Measurements from ENCODE around the gene XRN1. TPM values are rescaled to one million over a fixed set of nuclear protein-coding genes. Genes with fewer than 3 reads are reported as not detected.
"Not testable (repeated sequence)": the region's sequence is repeated elsewhere in the genome, so short reads cannot be mapped to it uniquely, and the experiment has no call there.

The XRN1 gene
- total and polyA plus RNA-seq, 5 donors: 4.6 to 27.5 (median 22.6) TPM

DNA sequence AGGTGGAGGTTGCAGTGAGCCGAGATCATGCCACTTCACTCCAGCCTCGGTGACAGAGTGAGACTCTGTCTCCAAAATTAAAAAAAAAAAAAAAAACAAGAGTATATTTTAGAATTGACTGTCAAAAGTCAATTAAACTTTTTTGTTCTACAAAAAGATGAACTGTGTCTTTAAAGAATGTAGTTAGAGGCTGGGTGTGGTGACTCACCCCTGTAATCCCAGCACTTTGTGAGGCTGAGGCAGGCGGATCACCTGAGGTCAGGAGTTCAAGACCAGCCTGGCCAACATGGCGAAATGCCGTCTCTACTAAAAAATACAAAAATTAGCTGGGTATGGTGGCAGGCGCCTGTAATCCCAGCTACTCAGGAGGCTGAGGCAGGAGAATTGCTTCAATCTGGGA, 78.3 kb downstream of the XRN1 start:
- H3K4me1 ChIP-seq (ENCODE audit: control insufficient read depth, insufficient read depth, low read length); H3K27ac ChIP-seq (ENCODE audit: low read length); H3K27me3 ChIP-seq (ENCODE audit: control insufficient read depth, insufficient read depth); H3K4me3 ChIP-seq (ENCODE audit: low read length); ATAC-seq; intact Hi-C loops (cut with DNase I); H3K9me3 ChIP-seq (ENCODE audit: control insufficient read depth, low read length); DNase-seq: not testable (repeated sequence)
- WGBS: 95% methylated on average over 6 of the region's 6 CpGs

DNA sequence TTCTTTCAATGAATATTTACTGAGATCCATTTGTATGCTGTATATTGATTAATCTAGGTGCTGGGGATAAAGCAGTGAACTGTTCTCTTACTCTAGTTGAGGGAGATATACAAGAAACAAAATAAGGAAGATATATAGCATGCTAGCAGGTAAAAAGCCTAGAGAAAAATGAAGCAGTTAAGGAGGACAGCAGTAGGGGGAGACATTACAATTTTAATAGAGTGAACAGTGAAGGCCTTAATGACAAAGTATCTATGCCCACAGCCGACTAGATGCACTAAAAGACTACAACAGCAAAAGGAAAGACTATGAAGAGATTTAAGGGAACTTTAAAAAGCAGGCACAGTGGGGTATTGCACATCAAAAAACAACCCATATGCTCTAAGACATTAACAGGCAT, 81.4 kb downstream of the XRN1 start:
- no peak for DNase-seq
- intact Hi-C loops (cut with DNase I): no loop called here
- ATAC-seq: no peak

DNA sequence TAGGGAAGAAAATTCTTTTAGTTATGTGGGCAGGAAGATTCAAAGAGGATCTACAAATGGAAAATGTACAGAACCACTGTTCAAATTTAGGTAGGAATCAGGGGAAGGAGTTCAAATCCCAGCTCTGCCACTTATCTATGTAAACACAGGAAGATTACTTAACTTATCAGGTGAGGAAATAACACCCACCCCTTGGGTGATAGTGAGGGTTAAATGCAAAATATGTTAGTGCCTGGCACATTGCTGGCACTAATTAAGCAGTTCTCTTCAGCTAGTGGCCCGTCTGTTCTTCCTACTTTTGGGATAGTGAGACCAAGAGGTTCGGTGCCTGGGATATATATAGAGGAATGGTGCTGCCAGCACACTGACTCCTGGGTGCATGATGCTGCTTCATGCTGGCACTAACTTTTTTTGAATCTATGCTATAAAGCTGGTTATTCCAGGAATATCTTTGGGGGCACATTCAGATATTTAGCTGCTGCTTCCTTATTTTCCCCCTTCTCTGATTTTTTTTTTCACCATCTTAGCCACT, 83.8 kb downstream of the XRN1 start:
- Histone ChIP-seq H3K4me1 (ENCODE audit: control insufficient read depth, insufficient read depth, low read length) (no peaks in the 10 kb centered on the region), H3K4me3 (ENCODE audit: low read length) (no peak overlapping the region), H3K27ac (ENCODE audit: low read length) (no peak overlapping the region), H3K27me3 (ENCODE audit: control insufficient read depth, insufficient read depth) (no peaks in the 10 kb centered on the region), H3K9me3 (ENCODE audit: control insufficient read depth, low read length) (no peaks in the 10 kb centered on the region)
- DNase-seq (no peak), ATAC-seq (no peak)
- intact Hi-C loops (cut with DNase I): no loop called here
- WGBS: 66% methylated on average over 2 of the region's 2 CpGs

More for the DNA sequence above, 81.4 kb downstream of the XRN1 start:
- Histone ChIP-seq H3K9me3 (ENCODE audit: control insufficient read depth, low read length) (no peaks in the 10 kb centered on the region), H3K27ac (ENCODE audit: low read length) (no peak overlapping the region), H3K27me3 (ENCODE audit: control insufficient read depth, insufficient read depth) (no peaks in the 10 kb centered on the region), H3K4me1 (ENCODE audit: control insufficient read depth, insufficient read depth, low read length) (no peaks in the 10 kb centered on the region), H3K4me3 (ENCODE audit: low read length) (no peak overlapping the region)
- WGBS: 75% methylated on average over 1 of the region's 1 CpG

DNA sequence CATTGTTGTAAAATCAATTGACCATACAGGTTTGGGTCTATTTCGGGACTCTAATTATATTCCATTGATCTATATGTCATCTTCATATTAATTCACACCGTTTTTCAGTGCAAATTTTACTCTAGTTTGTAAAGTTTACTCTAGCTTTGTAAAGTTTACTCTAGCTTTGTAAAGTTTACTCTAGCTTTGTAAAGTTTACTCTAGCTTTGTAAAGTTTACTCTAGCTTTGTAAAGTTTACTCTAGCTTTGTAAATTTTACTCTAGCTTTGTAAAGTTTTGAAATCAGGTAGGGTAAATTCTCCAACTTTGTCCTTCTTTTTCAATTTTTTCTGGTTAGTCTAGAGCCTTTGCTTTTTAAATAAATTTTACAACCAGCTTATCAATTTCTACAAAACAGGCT, 84.4 kb downstream of the XRN1 start:
- WGBS: 96% methylated on average over 2 of the region's 2 CpGs
- H3K27ac ChIP-seq (ENCODE audit: low read length); H3K4me3 ChIP-seq (ENCODE audit: low read length); H3K27me3 ChIP-seq (ENCODE audit: control insufficient read depth, insufficient read depth); ATAC-seq; DNase-seq; H3K4me1 ChIP-seq (ENCODE audit: control insufficient read depth, insufficient read depth, low read length); H3K9me3 ChIP-seq (ENCODE audit: control insufficient read depth, low read length); intact Hi-C loops (cut with DNase I): not testable (repeated sequence)

DNA sequence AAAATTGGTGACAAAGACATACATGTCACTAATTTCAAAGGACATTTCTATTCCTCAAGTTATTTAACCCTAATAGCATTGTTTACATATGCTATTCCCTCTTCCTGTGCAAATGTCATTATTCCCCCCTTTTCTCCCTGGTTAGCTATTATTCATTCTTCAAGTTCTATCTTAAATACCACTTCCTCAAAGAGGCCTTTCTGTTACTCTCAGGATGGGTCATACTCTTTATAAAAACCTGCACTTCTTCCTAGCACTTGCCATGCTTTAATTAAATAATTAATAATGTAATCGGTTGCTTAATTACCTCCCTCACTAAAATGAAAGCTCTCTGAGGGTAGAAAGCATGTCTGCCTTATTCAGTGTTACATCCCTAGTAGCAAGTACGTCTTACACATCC, 88.5 kb downstream of the XRN1 start:
- Histone ChIP-seq H3K27ac (ENCODE audit: low read length) (no peak overlapping the region), H3K4me1 (ENCODE audit: control insufficient read depth, insufficient read depth, low read length) (no peaks in the 10 kb centered on the region), H3K4me3 (ENCODE audit: low read length) (no peak overlapping the region), H3K27me3 (ENCODE audit: control insufficient read depth, insufficient read depth) (no peaks in the 10 kb centered on the region), H3K9me3 (ENCODE audit: control insufficient read depth, low read length) (no peaks in the 10 kb centered on the region)
- no peak for DNase-seq
- ATAC-seq: no peak
- intact Hi-C loops (cut with DNase I): no loop called here
- WGBS: 96% methylated on average over 2 of the region's 2 CpGs

DNA sequence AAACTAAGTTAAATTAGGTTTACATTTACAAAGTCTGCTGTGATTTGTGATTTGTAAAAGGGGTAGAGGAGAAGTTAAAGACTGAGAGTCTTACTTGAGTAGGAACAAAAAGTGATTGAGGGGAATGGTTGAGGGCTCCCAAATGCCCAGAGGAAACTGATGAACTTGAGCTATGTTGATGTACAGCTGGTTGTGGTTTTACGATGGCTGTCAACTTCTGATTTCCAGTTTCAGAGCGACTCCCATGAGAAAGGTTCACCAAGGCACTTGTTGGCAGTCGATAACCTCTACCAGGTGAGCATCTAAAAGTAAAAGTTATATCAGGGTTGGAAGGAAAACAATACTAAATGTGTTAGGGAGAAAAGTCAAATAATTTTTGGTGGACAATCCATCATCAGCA, 91.0 kb downstream of the XRN1 start:
- Histone ChIP-seq H3K4me3 (ENCODE audit: low read length) (no peak overlapping the region), H3K27me3 (ENCODE audit: control insufficient read depth, insufficient read depth) (no peaks in the 10 kb centered on the region), H3K27ac (ENCODE audit: low read length) (no peak overlapping the region), H3K4me1 (ENCODE audit: control insufficient read depth, insufficient read depth, low read length) (no peaks in the 10 kb centered on the region), H3K9me3 (ENCODE audit: control insufficient read depth, low read length) (no peaks in the 10 kb centered on the region)
- intact Hi-C loops (cut with DNase I): no loop called here
- ATAC-seq (no peak), DNase-seq (no peak)
- 97% methylated on average over 3 of the region's 3 CpGs for WGBS

DNA sequence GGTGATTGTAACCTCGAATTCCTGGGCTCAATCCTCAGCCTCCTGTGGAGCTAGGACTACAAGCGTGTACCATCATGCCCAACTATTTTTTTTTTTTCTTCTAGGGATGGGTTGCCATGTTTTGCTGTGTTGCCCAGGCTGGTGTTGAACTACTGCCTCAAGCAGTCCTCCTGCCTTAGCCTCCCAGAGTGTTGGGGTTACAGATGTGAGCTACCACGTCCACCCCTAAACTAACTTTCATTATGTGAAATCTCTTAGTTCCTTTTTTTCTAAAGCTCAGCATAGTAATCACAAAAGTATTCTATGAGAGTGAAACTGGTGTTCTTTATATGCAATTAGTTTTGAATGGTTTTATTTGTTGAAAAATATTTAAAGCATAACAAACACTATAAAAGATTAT, 92.1 kb downstream of the XRN1 start:
- DNase-seq (no peak), ATAC-seq (no peak)
- no peaks in the 10 kb centered on the region for H3K27me3 ChIP-seq (ENCODE audit: control insufficient read depth, insufficient read depth)
- 96% methylated on average over 3 of the region's 3 CpGs for WGBS
- no peaks in the 10 kb centered on the region for H3K4me1 ChIP-seq (ENCODE audit: control insufficient read depth, insufficient read depth, low read length)
- intact Hi-C loops (cut with DNase I): no loop called here
- no peaks in the 10 kb centered on the region for H3K9me3 ChIP-seq (ENCODE audit: control insufficient read depth, low read length)
- no peak overlapping the region for H3K27ac ChIP-seq (ENCODE audit: low read length)
- H3K4me3 ChIP-seq (ENCODE audit: low read length): no peak overlapping the region

DNA sequence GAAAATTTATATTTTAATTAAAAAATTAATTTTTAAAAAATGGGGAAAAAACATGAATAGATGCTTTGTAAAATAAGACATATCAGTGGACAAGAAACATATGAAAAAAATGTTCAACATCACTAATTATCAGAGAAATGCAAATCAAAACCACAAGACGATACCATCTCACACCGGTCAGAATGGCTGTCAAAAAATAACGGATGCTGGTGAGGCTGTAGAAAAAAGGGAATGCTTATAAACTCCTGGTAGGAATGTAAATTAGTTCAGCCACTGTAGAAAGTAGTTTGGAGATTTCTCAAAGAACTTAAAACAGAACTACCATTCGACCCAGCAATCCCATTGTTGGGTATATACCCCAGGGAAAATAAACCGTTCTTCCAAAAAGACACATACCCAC, 93.8 kb downstream of the XRN1 start:
- no peaks in the 10 kb centered on the region for H3K27me3 ChIP-seq (ENCODE audit: control insufficient read depth, insufficient read depth)
- intact Hi-C loops (cut with DNase I): no loop called here
- H3K27ac ChIP-seq (ENCODE audit: low read length): no peak overlapping the region
- 95% methylated on average over 5 of the region's 5 CpGs for WGBS
- H3K4me1 ChIP-seq (ENCODE audit: control insufficient read depth, insufficient read depth, low read length): no peaks in the 10 kb centered on the region
- no peak overlapping the region for H3K4me3 ChIP-seq (ENCODE audit: low read length)
- H3K9me3 ChIP-seq (ENCODE audit: control insufficient read depth, low read length): no peaks in the 10 kb centered on the region
- no peak for ATAC-seq
- DNase-seq: no peak

DNA sequence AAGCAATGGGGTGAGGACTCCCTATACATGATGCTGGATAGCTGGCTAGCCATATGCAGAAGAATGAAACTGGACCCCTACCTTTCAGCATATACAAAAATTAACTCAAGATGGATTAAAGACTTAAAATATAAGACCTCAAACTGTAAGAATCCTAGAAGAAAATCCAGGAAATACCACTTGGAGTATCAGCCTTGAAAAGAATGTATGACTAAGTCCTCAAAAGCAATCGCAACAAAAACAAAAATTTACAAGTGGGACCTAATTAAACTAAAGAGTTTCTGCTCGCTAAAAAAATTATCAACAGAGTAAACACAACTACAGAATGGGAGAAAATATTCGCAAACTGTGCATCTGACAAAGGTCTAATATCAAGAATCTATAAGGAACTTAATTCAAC, 94.3 kb downstream of the XRN1 start:
- H3K4me3 ChIP-seq (ENCODE audit: low read length): no peak overlapping the region
- intact Hi-C loops (cut with DNase I): no loop called here
- no peaks in the 10 kb centered on the region for H3K27me3 ChIP-seq (ENCODE audit: control insufficient read depth, insufficient read depth)
- WGBS: 97% methylated on average over 3 of the region's 3 CpGs
- DNase-seq (no peak), ATAC-seq (no peak)
- no peaks in the 10 kb centered on the region for H3K9me3 ChIP-seq (ENCODE audit: control insufficient read depth, low read length)
- H3K27ac ChIP-seq (ENCODE audit: low read length): no peak overlapping the region
- no peaks in the 10 kb centered on the region for H3K4me1 ChIP-seq (ENCODE audit: control insufficient read depth, insufficient read depth, low read length)

GRCh38 chr3:142352698-142353097, 95.1 kb downstream of the XRN1 start:
- ATAC-seq; intact Hi-C loops (cut with DNase I); H3K27ac ChIP-seq (ENCODE audit: low read length); H3K27me3 ChIP-seq (ENCODE audit: control insufficient read depth, insufficient read depth); H3K9me3 ChIP-seq (ENCODE audit: control insufficient read depth, low read length); DNase-seq; H3K4me3 ChIP-seq (ENCODE audit: low read length); H3K4me1 ChIP-seq (ENCODE audit: control insufficient read depth, insufficient read depth, low read length): not testable (repeated sequence)
- 96% methylated on average over 3 of the region's 3 CpGs for WGBS

DNA sequence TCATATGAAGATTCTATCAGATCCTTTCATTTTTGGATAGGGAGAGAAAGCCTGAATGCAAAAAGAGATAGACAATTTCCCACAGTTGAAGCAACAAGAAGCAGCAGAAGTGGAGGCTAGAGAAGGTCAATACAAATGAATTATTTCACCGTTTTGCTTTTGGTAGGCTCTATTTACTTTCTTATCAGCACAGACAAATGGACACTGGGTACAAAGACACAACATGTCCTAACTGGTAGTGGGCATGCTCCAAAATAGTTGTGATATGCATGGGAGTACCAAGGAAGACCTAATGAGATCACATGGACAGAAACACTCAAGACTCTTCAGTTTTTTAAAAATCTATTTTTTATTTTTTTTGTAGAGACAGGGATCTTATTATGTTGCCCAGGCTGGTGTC, 99.4 kb downstream of the XRN1 start:
- 80% methylated on average over 1 of the region's 1 CpG for WGBS
- Histone ChIP-seq H3K27me3 (ENCODE audit: control insufficient read depth, insufficient read depth) (no peaks in the 10 kb centered on the region), H3K4me1 (ENCODE audit: control insufficient read depth, insufficient read depth, low read length) (no peaks in the 10 kb centered on the region), H3K4me3 (ENCODE audit: low read length) (no peak overlapping the region), H3K27ac (ENCODE audit: low read length) (no peak overlapping the region), H3K9me3 (ENCODE audit: control insufficient read depth, low read length) (no peaks in the 10 kb centered on the region)
- no peak for DNase-seq
- intact Hi-C loops (cut with DNase I): no loop called here
- ATAC-seq: no peak

GRCh38 chr3:142337994-142338393, 109.8 kb downstream of the XRN1 start:
- Histone ChIP-seq H3K4me1 (ENCODE audit: control insufficient read depth, insufficient read depth, low read length) (no peaks in the 10 kb centered on the region), H3K27ac (ENCODE audit: low read length) (no peak overlapping the region), H3K9me3 (ENCODE audit: control insufficient read depth, low read length) (no peaks in the 10 kb centered on the region), H3K4me3 (ENCODE audit: low read length) (no peak overlapping the region), H3K27me3 (ENCODE audit: control insufficient read depth, insufficient read depth) (no peaks in the 10 kb centered on the region)
- no peak for ATAC-seq
- DNase-seq: peak in 1 of 3 donors; percentile 32
- 71% methylated on average over 3 of the region's 3 CpGs for WGBS
- intact Hi-C loops (cut with DNase I): no loop called here
